ENCODE results near the gene FXR1. TPM values are rescaled to one million over a fixed set of nuclear protein-coding genes. Genes with fewer than 3 reads are reported as not detected.

The FXR1 gene
- total RNA-seq, 1 experiment from 2014 or later: 215 TPM

DNA sequence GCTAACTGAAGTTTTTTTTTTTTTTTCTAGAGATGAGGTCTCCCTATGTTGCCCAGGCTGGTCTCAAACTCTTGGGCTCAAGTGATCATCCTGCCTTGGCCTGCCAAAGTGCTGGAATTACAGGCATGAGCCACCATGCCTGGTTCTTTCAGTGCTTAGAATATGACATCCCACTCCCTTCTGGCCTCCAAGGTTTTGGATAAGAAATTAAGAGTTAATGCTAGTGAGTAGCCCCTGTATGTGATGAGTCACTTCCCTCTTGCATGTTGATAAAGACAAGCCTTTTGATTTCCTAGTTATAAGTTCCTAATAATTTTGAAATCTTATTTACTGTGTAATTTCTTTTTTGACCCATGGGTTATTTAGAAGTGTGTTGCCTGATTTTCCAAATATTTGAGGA lies 112.7 kb downstream of the FXR1 start:
- H3K36me3 ChIP-seq (ENCODE audit: control insufficient read depth in 1 of 2, insufficient read depth in 2 of 2, low read length in 2 of 2): no peaks in the 10 kb centered on the region
- no peaks in the 10 kb centered on the region for H3K79me2 ChIP-seq (ENCODE audit: insufficient read depth, low read length)
- no peak overlapping the region for H3K27ac ChIP-seq (ENCODE audit: low read depth, low read length)
- H3K4me1 ChIP-seq (ENCODE audit: control insufficient read depth in 1 of 2, insufficient read depth in 2 of 2, low read length in 2 of 2): no peaks in the 10 kb centered on the region
- intact Hi-C loops (cut with micrococcal nuclease): no loop called here
- no peaks in the 10 kb centered on the region for H3K27me3 ChIP-seq (ENCODE audit: insufficient read depth, low read length)
- ATAC-seq (no peak), DNase-seq (ENCODE audit: low read depth, low spot score) (no peak)
- BruUV-seq (replicated peaks): no TSS peak
- no peak overlapping the region for H3K9ac ChIP-seq (ENCODE audit: low read length)
- ChIA-PET RAD21 (ENCODE audit: low non-redundant PET in 1 of 2, low total read pairs in 2 of 2, uncharacterized antibody in 2 of 2, unreplicated experiment in 2 of 2) (no interaction called here), POLR2A (no interaction called here), CTCF (no interaction called here)
- TF ChIP-seq RAD21 (IDR thresholded peaks at IDR 0.05; ENCODE audit: low read depth) (no peak), ZNF274 (IDR thresholded peaks at IDR 0.05; ENCODE audit: low read depth, low read length) (no peak), CEBPB (IDR thresholded peaks at IDR 0.05; ENCODE audit: low read depth) (no peak)
- TF ChIP-seq, protein P1, sequence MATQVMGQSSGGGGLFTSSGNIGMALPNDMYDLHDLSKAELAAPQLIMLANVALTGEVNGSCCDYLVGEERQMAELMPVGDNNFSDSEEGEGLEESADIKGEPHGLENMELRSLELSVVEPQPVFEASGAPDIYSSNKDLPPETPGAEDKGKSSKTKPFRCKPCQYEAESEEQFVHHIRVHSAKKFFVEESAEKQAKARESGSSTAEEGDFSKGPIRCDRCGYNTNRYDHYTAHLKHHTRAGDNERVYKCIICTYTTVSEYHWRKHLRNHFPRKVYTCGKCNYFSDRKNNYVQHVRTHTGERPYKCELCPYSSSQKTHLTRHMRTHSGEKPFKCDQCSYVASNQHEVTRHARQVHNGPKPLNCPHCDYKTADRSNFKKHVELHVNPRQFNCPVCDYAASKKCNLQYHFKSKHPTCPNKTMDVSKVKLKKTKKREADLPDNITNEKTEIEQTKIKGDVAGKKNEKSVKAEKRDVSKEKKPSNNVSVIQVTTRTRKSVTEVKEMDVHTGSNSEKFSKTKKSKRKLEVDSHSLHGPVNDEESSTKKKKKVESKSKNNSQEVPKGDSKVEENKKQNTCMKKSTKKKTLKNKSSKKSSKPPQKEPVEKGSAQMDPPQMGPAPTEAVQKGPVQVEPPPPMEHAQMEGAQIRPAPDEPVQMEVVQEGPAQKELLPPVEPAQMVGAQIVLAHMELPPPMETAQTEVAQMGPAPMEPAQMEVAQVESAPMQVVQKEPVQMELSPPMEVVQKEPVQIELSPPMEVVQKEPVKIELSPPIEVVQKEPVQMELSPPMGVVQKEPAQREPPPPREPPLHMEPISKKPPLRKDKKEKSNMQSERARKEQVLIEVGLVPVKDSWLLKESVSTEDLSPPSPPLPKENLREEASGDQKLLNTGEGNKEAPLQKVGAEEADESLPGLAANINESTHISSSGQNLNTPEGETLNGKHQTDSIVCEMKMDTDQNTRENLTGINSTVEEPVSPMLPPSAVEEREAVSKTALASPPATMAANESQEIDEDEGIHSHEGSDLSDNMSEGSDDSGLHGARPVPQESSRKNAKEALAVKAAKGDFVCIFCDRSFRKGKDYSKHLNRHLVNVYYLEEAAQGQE (IDR thresholded peaks at IDR 0.05; ENCODE audit: low read depth): no peak
- no peak overlapping the region for H3K4me3 ChIP-seq (replicated peaks in 1 of 2; ENCODE audit: low read depth in 1 of 2, low read length in 2 of 2)
- no peaks in the 10 kb centered on the region for H3K9me3 ChIP-seq (ENCODE audit: control insufficient read depth in 1 of 2, insufficient read depth in 1 of 2, low read depth in 1 of 2, low read length in 2 of 2)
- no peak overlapping the region for H3K4me2 ChIP-seq (ENCODE audit: low read length)
- no peak overlapping the region for H2AFZ ChIP-seq (ENCODE audit: low read depth, low read length, poor library complexity, severe bottlenecking)
- no peaks in the 10 kb centered on the region for H4K20me1 ChIP-seq (ENCODE audit: insufficient read depth)
- no peaks in the 10 kb centered on the region; the same call in 1 of the 2 replicates for H3K9me2 ChIP-seq (ENCODE audit: insufficient read depth)

GRCh38 chr3:181030948-181031347 lies 118.5 kb downstream of the FXR1 start:
- CTCF ChIA-PET: no interaction called here
- no peak overlapping the region for H3K4me2 ChIP-seq (ENCODE audit: low read length)
- no peaks in the 10 kb centered on the region for H3K27me3 ChIP-seq (ENCODE audit: insufficient read depth, low read length)
- no peaks in the 10 kb centered on the region for H4K20me1 ChIP-seq (ENCODE audit: insufficient read depth)
- no peaks in the 10 kb centered on the region for H3K4me1 ChIP-seq (ENCODE audit: control insufficient read depth in 1 of 2, insufficient read depth in 2 of 2, low read length in 2 of 2)
- RAD21 ChIA-PET (ENCODE audit: low non-redundant PET in 1 of 2, low total read pairs in 2 of 2, uncharacterized antibody in 2 of 2, unreplicated experiment in 2 of 2): no interaction called here
- no peaks in the 10 kb centered on the region for H3K79me2 ChIP-seq (ENCODE audit: insufficient read depth, low read length)
- H3K9me2 ChIP-seq (ENCODE audit: insufficient read depth): no peaks in the 10 kb centered on the region; the same call in 1 of the 2 replicates
- no peak overlapping the region for H3K9ac ChIP-seq (ENCODE audit: low read length)
- no TSS peak for BruUV-seq (replicated peaks)
- ATAC-seq (no peak), DNase-seq (ENCODE audit: low read depth, low spot score) (no peak)
- no peak overlapping the region for H3K27ac ChIP-seq (ENCODE audit: low read depth, low read length)
- no peak overlapping the region for H3K4me3 ChIP-seq (replicated peaks in 1 of 2; ENCODE audit: low read depth in 1 of 2, low read length in 2 of 2)
- intact Hi-C loops (cut with micrococcal nuclease): no loop called here
- no peaks in the 10 kb centered on the region for H3K36me3 ChIP-seq (ENCODE audit: control insufficient read depth in 1 of 2, insufficient read depth in 2 of 2, low read length in 2 of 2)
- no peak overlapping the region for H2AFZ ChIP-seq (ENCODE audit: low read depth, low read length, poor library complexity, severe bottlenecking)
- no peaks in the 10 kb centered on the region for H3K9me3 ChIP-seq (ENCODE audit: control insufficient read depth in 1 of 2, insufficient read depth in 1 of 2, low read depth in 1 of 2, low read length in 2 of 2)
- POLR2A ChIA-PET: no interaction called here
- TF ChIP-seq SRF (IDR thresholded peaks at IDR 0.05; ENCODE audit: low read depth) (no peak), SP1 (IDR thresholded peaks at IDR 0.05; ENCODE audit: low read depth) (no peak), CTCF (IDR thresholded peaks at IDR 0.05 in 2 of 3, conservative IDR thresholded peaks at IDR 0.05 in 1 of 3; ENCODE audit: borderline replicate concordance in 1 of 3, insufficient read depth in 1 of 3, low read depth in 2 of 3, low read length in 2 of 3) (no peak), EZH2phosphoT487 (IDR thresholded peaks at IDR 0.05; ENCODE audit: borderline replicate concordance) (no peak), ZFX (IDR thresholded peaks at IDR 0.05) (no peak), ZBTB33 (IDR thresholded peaks at IDR 0.05; ENCODE audit: extremely low read depth, insufficient replicate concordance, low read length) (no peak), CEBPB (IDR thresholded peaks at IDR 0.05; ENCODE audit: low read depth) (no peak), CBX3 (IDR thresholded peaks at IDR 0.05; ENCODE audit: low read depth) (no peak), SIN3A (IDR thresholded peaks at IDR 0.05; ENCODE audit: low read depth) (no peak), EZH2 (IDR thresholded peaks at IDR 0.05) (no peak), EGR1 (IDR thresholded peaks at IDR 0.05; ENCODE audit: low read depth) (no peak), ZNF274 (IDR thresholded peaks at IDR 0.05; ENCODE audit: low read depth, low read length) (no peak)

Measured in HCT116 (cell line).